Activated CD8-positive, alpha-beta T cell treated with anti-CD3 and anti-CD28 coated beads for 36 hours (primary cell): Measurements from ENCODE around the gene CNPY4. TPM values are rescaled to one million over a fixed set of nuclear protein-coding genes. Genes with fewer than 3 reads are reported as not detected.

Experiments used
- ATAC-seq: fragments of 200-7000 bp; cut with Tn5 transposase; one replicate; pipeline ENCODE4 v1.10.0; 2021; ENCODE audit warnings: mild to moderate bottlenecking, moderate library complexity
- CTCF ChIA-PET: fragments of 350-600 bp; sonication (Branson Sonifier 250); formaldehyde crosslinking; loops from one replicate; lab custom pipeline; 2021; ENCODE audit warnings: antibody characterized with exemption; lab: Charles Lee
- POLR2A ChIA-PET: fragments of 350-600 bp; sonication (Branson Sonifier 250); formaldehyde crosslinking; loops from one replicate; lab custom pipeline; 2021; ENCODE audit warnings: antibody characterized with exemption; lab: Charles Lee
- DNase-seq: peaks from one replicate; pipeline ENCODE4 v3.0.0-alpha.2; 2020
- H3K27ac Mint-ChIP-seq: one replicate; pipeline ENCODE4 v1.8.0; 2021; ENCODE audit warnings: mild to moderate bottlenecking, mixed read lengths
- H3K27me3 Mint-ChIP-seq: one replicate; pipeline ENCODE4 v1.8.0; 2021; ENCODE audit warnings: mixed read lengths
- H3K36me3 Mint-ChIP-seq: one replicate; pipeline ENCODE4 v1.8.0; 2021; ENCODE audit warnings: low read depth, mixed read lengths
- H3K4me1 Mint-ChIP-seq: one replicate; pipeline ENCODE4 v1.8.0; 2021; ENCODE audit warnings: low read depth, mixed read lengths
- H3K4me3 Mint-ChIP-seq: one replicate; pipeline ENCODE4 v1.8.0; 2021; ENCODE audit warnings: mild to moderate bottlenecking, moderate library complexity, mixed read lengths
- H3K9me3 Mint-ChIP-seq: one replicate; pipeline ENCODE4 v1.8.0; 2021; ENCODE audit warnings: mixed read lengths
- intact Hi-C: fragments of 100-400 bp; cut with micrococcal nuclease; formaldehyde crosslinking; loops from one replicate; pipeline ENCODE4 v1.10.0; 2022
- total RNA-seq, 2 experiments: library from RNA; stranded (reverse); gene quantifications; one replicate each; pipeline ENCODE4 v1.2.3, GENCODE V29; 2021
- TF ChIP-seq, protein P1 (sequence below): fragments of 200-600 bp; IDR thresholded peaks from one replicate; pipeline ENCODE4 v1.8.0; 2022; ENCODE audit warnings: antibody characterized with exemption, mild to moderate bottlenecking

CNPY4 gene
- total RNA-seq, 2 experiments from 2014 or later, result 9.8 to 10.4 TPM

DNA sequence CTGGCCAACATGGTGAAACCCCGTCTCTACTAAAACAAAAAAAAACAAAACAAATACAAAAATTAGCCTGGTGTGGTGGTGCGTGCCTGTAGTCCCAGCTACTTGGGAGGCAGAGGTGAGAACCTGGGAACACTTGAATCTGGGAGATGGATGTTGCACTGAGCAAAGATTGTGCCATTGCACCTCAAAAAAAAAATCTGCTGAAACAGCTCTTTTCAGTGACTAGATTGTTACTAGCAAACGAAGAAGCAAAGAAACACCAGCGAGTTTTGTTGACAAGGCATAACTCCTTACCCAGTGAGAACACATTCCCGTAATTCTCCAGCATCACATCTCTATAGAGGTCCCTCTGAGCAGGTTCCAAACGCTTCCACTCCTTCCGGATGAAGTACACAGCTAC lies 44.6 kb upstream of the CNPY4 start:
- TF ChIP-seq, protein P1, sequence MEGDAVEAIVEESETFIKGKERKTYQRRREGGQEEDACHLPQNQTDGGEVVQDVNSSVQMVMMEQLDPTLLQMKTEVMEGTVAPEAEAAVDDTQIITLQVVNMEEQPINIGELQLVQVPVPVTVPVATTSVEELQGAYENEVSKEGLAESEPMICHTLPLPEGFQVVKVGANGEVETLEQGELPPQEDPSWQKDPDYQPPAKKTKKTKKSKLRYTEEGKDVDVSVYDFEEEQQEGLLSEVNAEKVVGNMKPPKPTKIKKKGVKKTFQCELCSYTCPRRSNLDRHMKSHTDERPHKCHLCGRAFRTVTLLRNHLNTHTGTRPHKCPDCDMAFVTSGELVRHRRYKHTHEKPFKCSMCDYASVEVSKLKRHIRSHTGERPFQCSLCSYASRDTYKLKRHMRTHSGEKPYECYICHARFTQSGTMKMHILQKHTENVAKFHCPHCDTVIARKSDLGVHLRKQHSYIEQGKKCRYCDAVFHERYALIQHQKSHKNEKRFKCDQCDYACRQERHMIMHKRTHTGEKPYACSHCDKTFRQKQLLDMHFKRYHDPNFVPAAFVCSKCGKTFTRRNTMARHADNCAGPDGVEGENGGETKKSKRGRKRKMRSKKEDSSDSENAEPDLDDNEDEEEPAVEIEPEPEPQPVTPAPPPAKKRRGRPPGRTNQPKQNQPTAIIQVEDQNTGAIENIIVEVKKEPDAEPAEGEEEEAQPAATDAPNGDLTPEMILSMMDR, result no peak
- intact Hi-C loops, result no loop called here
- ATAC-seq (no peak), DNase-seq (no peak)
- ChIA-PET CTCF (interaction anchor here (1.3 kb wide), 1 partner anchor 53 kb away, joined by 4 read pairs; no protein-coding TSS in a partner anchor), POLR2A (interaction anchor here (0.9 to 1.2 kb wide), 3 partner anchors 11 to 25 kb away, joined by 3 read pairs; no protein-coding TSS in a partner anchor)
- Mint-ChIP-seq H3K27ac (no peak overlapping the region), H3K9me3 (peaks cover 29% of the 10 kb centered on the region), H3K4me1 (peaks cover 9% of the 10 kb centered on the region), H3K4me3 (no peak overlapping the region), H3K27me3 (no peaks in the 10 kb centered on the region), H3K36me3 (peaks cover 73% of the 10 kb centered on the region)

DNA sequence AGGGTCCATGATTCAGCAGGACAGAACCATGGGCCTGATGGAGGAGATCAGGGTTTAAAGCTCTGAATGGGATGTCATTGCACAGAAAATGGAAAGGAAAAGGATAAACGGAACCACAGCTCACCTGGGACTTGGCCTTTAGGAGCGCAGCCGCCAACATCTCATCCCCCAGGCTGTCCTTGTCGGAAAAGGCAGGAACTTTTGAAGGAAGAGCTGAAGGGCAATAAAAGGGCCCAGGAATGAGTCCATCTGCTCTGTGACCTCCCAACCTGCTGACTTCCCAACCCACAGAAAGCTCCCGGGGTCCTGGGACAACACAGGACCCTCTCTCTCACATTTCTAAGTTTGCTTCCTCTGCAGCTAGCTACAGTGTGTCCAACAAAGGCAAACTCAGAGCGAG lies 44.0 kb upstream of the CNPY4 start:
- ATAC-seq (no peak), DNase-seq (no peak)
- no peak overlapping the region for H3K27ac Mint-ChIP-seq
- H3K27me3 Mint-ChIP-seq, result no peaks in the 10 kb centered on the region
- H3K4me3 Mint-ChIP-seq, result no peak overlapping the region
- TF ChIP-seq, protein P1, result no peak
- H3K9me3 Mint-ChIP-seq, result peaks cover 26% of the 10 kb centered on the region
- POLR2A ChIA-PET, result interaction anchor here (0.6 to 1.2 kb wide), 7 partner anchors 10 to 277 kb away, joined by 3 to 7 read pairs (median 4); no protein-coding TSS in a partner anchor
- intact Hi-C loops, result no loop called here
- H3K36me3 Mint-ChIP-seq, result peaks cover 72% of the 10 kb centered on the region
- H3K4me1 Mint-ChIP-seq, result peaks cover 13% of the 10 kb centered on the region
- CTCF ChIA-PET, result interaction anchor here (1.3 kb wide), 1 partner anchor 54 kb away, joined by 4 read pairs; no protein-coding TSS in a partner anchor

DNA sequence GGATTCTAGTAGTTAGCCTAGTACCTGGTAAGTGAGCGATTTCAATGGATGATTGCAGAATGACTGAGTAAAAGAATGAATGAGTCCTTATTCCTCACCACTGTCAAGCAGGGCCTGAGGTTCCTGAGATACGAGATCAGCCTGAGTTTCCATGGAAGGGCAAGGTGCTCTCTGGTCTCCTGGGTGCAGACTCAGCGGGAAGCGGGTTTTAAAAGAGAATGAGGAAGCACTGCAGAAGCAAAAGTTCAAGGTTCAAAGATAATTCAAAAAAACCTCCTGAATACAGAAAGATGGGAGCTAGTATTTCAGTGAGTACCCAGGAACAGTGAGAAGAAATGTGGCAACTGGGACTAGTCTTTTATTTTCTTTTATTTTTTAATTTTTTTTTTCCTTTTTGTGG lies 42.2 kb upstream of the CNPY4 start:
- intact Hi-C loops, result no loop called here
- ATAC-seq (no peak), DNase-seq (no peak)
- peaks cover 59% of the 10 kb centered on the region for H3K36me3 Mint-ChIP-seq
- TF ChIP-seq, protein P1, result no peak
- no peak overlapping the region for H3K27ac Mint-ChIP-seq
- H3K27me3 Mint-ChIP-seq, result no peaks in the 10 kb centered on the region
- POLR2A ChIA-PET, result interaction anchor here (0.9 kb wide), 1 partner anchor 17 kb away, joined by 3 read pairs; no protein-coding TSS in a partner anchor
- H3K4me3 Mint-ChIP-seq, result no peak overlapping the region
- peaks cover 8% of the 10 kb centered on the region for H3K9me3 Mint-ChIP-seq
- H3K4me1 Mint-ChIP-seq, result peaks cover 16% of the 10 kb centered on the region
- CTCF ChIA-PET, result no interaction called here

- ATAC-seq (no peak), DNase-seq (no peak)
- no peak overlapping the region for H3K27ac Mint-ChIP-seq
- POLR2A ChIA-PET, result interaction anchor here (1.0 to 1.1 kb wide), 3 partner anchors 12 to 81 kb away, joined by 3 read pairs; partner anchors contain the start of genes AP4M1 and MCM7
- peaks cover 41% of the 10 kb centered on the region for H3K36me3 Mint-ChIP-seq
- no peaks in the 10 kb centered on the region for H3K9me3 Mint-ChIP-seq
- H3K27me3 Mint-ChIP-seq, result no peaks in the 10 kb centered on the region
- CTCF ChIA-PET, result interaction anchor here (1.1 to 1.3 kb wide), 2 partner anchors 20 to 85 kb away, joined by 3 read pairs; no protein-coding TSS in a partner anchor
- H3K4me3 Mint-ChIP-seq, result peak overlapping the region; percentile 6
- TF ChIP-seq, protein P1, result no peak
- intact Hi-C loops, result no loop called here
- H3K4me1 Mint-ChIP-seq, result peaks cover 21% of the 10 kb centered on the region
Observed at GRCh38 chr7:100079024-100079560, 40.3 kb upstream of the CNPY4 start.
